HG03175 (cell line): ENCODE measurements around the gene SUPT3H.

ENCODE experiments used
- ATAC-seq: cut with Tn5 transposase; IDR thresholded peaks from one replicate; pipeline ENCODE4 v1.9.1; 2021; ENCODE audit warnings: mild to moderate bottlenecking, moderate library complexity; ENCODE audit not compliant: unreplicated experiment

SUPT3H gene

DNA sequence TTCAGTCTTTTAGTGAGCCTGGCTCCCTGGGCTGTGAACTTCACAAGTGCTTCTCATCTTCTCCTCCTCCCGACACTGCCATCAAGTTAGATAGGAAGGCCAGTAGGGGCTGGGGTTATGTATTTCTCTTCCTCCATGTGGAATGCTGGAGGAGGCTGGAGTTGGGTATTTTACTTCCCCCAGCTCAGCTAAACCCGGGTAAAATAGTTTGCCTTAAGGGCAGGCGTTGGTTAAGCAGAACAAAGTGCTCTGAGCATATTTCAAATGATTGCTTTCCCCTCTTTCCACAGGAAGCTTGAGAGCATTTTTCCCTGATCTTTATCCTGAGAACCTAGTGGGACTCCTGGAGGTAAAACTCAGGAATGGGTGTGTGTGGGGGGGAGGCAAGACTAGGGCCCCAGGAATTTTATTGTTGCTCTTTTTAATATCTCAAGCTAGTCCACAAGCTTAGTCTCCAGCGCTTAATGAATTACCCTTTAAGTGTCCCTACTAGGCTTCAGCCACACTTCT, 16.9 kb upstream of the SUPT3H start:
- no peak for ATAC-seq

DNA sequence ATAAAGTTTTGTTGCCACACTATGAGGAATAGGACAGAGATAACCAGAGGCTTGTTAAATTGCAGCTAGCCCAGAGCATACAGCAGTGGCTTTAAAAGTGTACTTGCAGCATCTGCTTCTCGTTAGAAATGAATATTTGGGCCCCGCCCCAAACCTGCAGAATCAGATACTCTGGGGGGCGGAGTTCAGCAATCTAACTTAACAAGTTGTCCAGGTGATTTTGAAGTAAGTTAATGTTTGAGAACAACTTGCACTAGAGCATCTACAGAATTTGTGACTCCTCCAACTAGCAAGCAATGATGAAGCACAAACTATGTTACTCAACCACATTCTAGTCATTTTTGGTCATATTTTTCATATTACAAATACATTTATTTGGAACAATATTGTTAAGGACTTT, 10.6 kb upstream of the SUPT3H start:
- ATAC-seq = no peak

- ATAC-seq = no peak
These were observed 9.5 kb upstream of the SUPT3H start for GRCh38 chr6:45387236-45387635.

- ATAC-seq = no peak
These were observed 8.8 kb upstream of the SUPT3H start for GRCh38 chr6:45386501-45386900.

DNA sequence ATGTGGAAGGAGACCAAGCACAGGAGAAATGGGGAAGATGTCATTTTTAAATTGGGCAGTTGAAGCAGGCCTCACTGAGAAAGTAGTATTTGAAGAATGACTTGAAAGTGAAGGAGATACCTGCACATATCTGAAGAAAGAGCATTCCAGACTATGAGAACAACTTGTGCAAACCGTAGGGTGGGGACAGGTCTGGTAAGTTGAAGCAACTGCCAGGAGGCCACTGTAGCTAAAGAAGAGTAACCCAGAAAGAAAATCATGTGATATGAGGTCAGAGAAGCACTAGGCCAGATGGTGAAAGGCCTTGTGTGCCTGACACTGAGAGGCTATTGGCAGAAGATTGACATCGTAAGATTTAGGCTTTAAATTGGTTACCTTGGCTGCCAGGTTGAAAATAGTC, 4.7 kb upstream of the SUPT3H start:
- ATAC-seq = no peak

DNA sequence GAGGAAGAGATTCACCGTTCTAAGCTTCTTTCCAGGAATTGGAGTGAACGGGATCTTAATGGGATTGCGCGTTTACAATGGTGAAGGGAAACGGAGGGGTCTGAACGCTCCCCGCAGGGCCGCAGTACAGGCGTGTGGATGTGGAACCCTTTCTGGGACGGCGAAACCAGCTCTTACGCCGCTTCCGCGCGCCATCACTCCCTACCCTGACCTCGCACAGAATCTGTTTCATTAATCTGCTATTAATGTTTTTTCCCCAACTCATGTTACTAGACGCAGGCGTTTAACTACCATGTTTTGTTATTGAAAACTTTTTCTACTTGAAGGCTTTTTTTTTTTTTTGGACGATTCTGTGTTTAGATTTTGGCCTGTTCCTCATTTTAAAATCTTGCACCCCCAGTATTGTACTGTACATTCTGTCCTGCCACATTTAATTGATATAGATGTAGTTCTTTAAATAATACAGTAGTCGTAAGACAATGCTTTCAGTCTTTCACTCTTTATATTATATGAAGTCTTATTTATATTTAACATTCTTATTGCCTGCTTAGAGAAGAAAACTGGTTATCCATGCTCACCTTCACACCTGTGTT, 696 bp upstream of the SUPT3H start:
- no peak for ATAC-seq

DNA sequence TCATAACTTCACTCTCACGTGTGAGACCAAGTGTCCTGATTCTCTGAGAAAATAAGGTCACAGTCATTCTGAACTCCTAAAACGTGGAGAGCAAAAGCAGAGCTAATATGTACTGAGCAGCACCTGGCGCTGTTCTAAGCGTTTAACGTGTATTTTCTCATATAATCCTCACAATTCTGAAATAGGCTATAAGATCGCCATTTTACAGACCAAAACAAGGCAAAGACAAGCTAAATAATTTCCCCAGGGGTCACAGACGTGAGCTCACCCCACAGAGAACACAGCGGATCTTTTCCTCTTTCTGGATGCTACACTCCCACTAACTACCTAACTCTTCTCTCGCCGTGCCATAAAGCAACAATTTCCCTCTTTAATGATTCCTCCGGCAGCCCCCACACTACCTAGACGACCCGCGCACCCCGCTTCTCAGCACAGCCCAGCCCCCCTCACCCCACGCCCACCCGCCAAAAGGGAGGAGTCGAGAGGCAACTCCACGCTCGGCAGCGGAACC, 636 bp downstream of the SUPT3H start:
- peak; percentile 8 for ATAC-seq

DNA sequence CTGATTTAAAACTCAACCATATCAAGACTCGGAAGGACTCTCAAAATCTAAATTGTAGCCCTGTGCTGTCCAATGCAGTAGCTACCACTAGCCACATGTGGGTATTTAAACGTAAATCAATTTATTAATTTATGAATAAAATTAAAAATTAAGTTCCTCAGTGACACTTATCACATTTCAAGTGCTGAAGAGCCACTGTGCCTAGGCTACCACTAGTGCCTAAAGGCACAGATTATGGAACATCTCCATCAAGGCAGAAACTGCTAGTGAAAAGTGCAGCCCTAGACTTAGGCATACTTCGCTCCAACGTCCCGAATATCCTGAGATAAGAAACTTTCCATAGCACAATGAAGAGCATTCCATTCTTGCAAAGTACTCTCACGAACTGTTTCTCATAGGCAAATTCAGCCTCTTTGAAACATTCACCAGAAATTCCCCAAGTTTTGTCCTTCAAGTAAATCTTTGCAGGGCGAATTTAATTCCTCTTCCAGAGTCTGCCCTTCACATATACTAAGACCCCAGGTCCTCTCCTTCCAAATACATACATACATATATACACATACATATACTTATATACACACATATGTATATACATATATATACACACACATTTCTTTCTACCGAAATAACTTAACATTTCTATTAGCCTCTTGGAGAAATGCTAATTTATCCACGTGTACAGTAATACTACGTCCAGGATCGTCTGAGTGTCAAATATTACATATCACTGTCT, 1.3 kb downstream of the SUPT3H start:
- no peak for ATAC-seq

- no peak for ATAC-seq
These were observed 2.3 kb downstream of the SUPT3H start for GRCh38 chr6:45375449-45375848.

DNA sequence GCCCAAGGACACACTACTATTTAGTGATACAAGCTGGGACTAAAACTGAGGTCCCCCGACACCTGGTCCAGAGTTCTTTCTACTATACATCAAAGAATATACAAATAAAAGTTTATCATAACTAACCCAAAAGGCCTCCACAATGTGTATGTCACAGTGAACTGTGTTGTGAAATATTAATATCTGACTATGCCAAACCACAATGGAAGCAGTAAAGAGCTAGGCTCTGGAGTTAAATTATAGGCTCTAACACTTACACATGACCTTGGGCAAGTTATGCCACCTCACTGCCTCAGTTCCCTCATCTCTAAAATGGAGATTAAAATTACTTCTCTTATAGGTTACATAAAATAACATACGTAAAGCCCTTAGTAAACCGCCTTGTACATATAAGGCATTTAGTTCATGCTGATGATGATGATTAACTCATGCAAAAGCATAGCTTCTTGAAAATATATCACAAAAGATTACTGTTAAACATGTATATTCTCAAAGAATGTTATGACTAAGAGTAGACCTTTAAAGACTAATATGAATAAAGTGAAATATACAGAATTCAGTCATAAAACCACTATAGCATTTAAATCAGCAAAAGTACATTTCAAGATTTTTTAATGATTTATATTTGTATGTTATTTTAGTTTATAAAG, 5.7 kb downstream of the SUPT3H start:
- ATAC-seq = no peak

DNA sequence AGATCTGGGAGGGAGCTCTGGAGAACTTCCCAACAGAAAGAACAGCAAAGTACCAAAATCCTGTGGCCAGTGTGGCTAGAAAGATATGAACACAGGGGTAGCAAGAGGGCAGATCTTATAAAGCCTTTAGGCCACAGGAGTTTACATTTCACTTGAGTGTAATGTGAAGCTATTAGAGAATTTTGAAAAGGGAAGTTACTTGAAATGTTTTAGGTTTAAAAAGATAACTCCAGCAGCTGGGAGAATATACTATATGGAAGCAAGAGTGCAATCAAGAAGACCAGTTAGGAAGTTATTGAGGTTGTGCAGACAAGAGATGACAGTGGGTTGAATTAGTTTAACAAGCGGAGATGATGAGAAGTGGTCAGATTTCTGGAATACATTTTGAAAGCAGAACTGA, 7.9 kb downstream of the SUPT3H start:
- ATAC-seq = no peak

GRCh38 chr6:45367999-45368398, 9.7 kb downstream of the SUPT3H start:
- ATAC-seq = no peak

- ATAC-seq = no peak
These were observed 11.2 kb downstream of the SUPT3H start for GRCh38 chr6:45366534-45366933.

DNA sequence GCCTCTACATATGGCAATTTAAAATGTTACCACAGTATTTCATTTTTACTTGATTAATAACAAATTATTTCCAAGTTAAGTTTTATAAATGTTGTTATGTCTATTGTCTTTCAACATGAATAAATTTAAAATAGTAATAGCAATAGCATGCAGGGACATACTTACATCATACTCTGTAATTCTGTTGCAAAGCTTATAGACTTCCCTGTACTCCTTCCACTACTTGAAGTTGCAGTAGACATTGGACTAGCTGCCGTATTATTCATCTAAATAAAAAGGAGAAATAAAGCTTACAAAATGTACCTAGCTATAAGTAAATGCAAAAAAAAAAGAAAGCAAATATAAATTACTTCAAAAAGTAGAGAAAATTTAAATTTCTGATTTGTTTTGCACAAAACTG, 12.7 kb downstream of the SUPT3H start:
- no peak for ATAC-seq

DNA sequence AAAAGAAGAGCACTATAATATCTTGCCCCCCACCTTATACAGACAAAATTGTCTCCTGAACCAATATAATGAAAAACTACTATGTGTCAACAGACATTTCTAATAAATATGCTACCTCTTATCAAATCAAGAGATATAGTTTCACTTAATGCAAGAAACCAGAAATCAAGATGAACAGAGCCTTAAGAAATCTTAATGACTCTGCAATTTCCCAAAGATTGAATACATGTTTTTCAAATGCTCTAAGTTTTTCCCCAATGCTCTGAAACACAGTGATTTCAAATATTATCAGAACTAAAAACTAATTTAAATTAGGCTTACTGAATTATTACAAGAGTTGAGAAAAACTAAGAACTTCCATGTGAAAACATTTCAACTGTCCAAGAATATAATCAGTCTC, 13.3 kb downstream of the SUPT3H start:
- ATAC-seq = no peak

DNA sequence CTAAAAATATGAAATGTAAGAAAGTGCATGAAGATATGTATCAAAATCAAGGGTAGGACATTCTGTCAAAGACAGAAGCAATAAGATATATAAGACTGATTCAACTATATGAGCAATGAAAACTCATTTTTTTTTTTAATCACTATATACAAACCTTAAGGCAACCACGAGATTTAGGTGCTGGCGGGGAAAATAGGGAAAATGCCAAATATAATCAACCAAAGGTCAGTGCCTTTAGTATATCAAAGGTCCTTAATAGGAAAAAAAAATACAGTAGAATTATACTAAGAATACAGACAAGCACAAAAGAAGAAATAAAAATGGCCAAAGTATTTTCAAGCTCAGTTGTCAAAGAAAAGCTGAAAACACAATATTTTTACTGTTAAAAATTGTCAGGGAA, 24.1 kb downstream of the SUPT3H start:
- no peak for ATAC-seq

- ATAC-seq = no peak
These were observed 26.1 kb downstream of the SUPT3H start for GRCh38 chr6:45351667-45352066.

DNA sequence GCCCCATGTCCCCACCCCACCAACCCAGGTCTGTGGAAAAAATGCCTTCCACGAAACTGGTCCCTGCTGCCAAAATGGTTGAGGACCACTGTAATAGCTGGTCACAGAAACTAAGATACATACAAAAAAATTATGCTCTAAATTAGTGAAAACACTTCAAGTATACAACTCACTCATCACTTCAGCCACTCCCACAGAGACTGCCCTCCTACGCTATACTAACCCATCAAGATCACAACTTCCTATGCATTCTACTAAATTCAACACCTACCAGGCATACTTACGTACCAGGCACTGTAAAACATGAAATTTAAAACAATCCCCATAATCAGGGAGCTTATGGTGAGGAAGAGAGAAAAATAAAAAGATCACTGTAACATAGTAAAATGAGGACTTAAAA, 26.7 kb downstream of the SUPT3H start:
- no peak for ATAC-seq

DNA sequence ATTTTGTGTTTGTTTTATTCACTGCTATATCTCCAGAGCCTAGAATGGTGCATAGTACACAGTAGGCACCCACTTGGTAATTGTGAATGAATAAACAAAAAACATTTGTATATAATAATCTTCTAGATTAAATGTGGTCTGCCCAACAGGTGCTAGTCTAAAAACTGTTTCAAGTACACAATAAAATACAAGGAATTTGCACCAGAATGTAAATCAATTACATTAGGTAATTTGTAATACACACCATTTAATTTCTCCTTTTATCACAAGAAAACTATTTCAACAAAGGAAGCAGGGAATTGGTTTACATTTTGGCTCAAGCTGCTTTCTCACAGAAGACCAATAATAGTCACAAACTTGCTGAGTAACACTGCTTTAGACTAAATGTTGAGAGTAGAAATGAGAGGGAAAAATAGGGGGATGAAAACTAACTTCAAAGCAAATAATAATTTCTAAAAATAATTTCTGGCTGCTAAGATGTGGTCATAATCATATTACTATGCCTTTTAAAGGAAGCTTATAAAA, 27.5 kb downstream of the SUPT3H start:
- ATAC-seq = no peak

- no peak for ATAC-seq
These were observed 32.8 kb downstream of the SUPT3H start for GRCh38 chr6:45344900-45345299.

- ATAC-seq = no peak
These were observed 49.2 kb downstream of the SUPT3H start for GRCh38 chr6:45328523-45328922.
